ENCODE data around the gene FUBP1. TPM values are rescaled to one million over a fixed set of nuclear protein-coding genes. Genes with fewer than 3 reads are reported as not detected.
A peak's percentile ranks its signal among the peaks of the same experiment; 100 is the strongest.

Gene FUBP1
- total and polyA plus RNA-seq, 2 donors (not counting 3 experiments of a cell fraction or from before 2014, with no cell fraction given) = 112 to 166 TPM

DNA sequence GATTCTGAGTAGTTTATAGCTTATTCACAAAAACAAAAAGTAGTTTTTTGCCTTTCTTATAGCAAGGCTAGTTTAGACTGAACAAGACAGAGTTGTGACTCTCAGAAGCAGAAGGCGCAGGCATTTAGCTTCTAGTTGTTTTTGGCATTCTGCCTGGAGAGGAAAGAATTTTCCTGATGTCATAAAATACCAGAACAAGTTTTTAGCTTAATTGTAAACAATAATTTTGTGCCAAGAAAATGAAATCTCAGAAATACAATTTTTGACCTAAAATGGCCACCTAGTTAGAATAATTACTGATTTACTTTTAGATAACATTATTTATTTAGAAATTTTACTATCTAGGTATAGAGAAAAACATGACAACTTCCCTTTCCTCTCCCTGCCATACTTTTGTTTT lies 26.9 kb upstream of the FUBP1 start:
- Histone ChIP-seq H3K27me3 (ENCODE audit: control insufficient read depth in 2 of 2, insufficient read depth in 2 of 2, low read length in 2 of 2) (no peaks in the 10 kb centered on the region), H3K4me3 (replicated peaks in 1 of 3; ENCODE audit: insufficient read depth in 1 of 3, low read depth in 1 of 3, low read length in 3 of 3) (peak overlapping the region; percentile 69 to 99 (median 98)), H2AFZ (ENCODE audit: low read depth, low read length) (no peak overlapping the region), H3K9ac (replicated peaks; ENCODE audit: extremely low read depth, insufficient read depth, low read length) (peak overlapping the region; percentile 98), H3K79me2 (ENCODE audit: control insufficient read depth, insufficient read depth, low read length) (peaks cover 64% of the 10 kb centered on the region), H3K4me1 (ENCODE audit: control insufficient read depth, extremely low read depth, insufficient read depth, low read length) (peaks cover 38% of the 10 kb centered on the region), H3K27ac (ENCODE audit: insufficient read depth, low read depth, low read length) (peak overlapping the region; percentile 82), H4K20me1 (replicated peaks; ENCODE audit: control insufficient read depth, extremely low read depth, insufficient read depth, low read length) (peaks cover 5% of the 10 kb centered on the region), H3K9me3 (replicated peaks; ENCODE audit: control insufficient read depth, insufficient read depth, low read length) (no peaks in the 10 kb centered on the region), H3K4me2 (ENCODE audit: insufficient read depth, low read length) (peak overlapping the region; percentile 100), H3K9me1 (replicated peaks; ENCODE audit: control insufficient read depth, extremely low read depth, insufficient read depth, low read length) (peaks cover 2% of the 10 kb centered on the region), H3K36me3 (ENCODE audit: control insufficient read depth in 2 of 2, extremely low read depth in 1 of 2, insufficient read depth in 2 of 2, low read length in 2 of 2) (peaks cover 0 to 4% of the 10 kb centered on the region in 2 experiments)
- peak; percentile 42 for TF ChIP-seq JUN (IDR thresholded peaks at IDR 0.05; ENCODE audit: borderline replicate concordance, insufficient read depth, insufficient read length, low read depth)
- TF ChIP-seq, protein P1, sequence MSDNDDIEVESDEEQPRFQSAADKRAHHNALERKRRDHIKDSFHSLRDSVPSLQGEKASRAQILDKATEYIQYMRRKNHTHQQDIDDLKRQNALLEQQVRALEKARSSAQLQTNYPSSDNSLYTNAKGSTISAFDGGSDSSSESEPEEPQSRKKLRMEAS (IDR thresholded peaks at IDR 0.05; ENCODE audit: insufficient read depth, insufficient read length) = no peak
- no peak for TF ChIP-seq MYC (IDR thresholded peaks at IDR 0.05; ENCODE audit: low read depth, low read length)
- TF ChIP-seq GATA2 (IDR thresholded peaks at IDR 0.05; ENCODE audit: insufficient read depth, insufficient read length, low read depth, low read length) = no peak
- no peak for TF ChIP-seq FOS (IDR thresholded peaks at IDR 0.05; ENCODE audit: borderline replicate concordance, insufficient read depth, low read length)
- no peak for TF ChIP-seq EZH2 (IDR thresholded peaks at IDR 0.05; ENCODE audit: borderline replicate concordance, low read depth, low read length, severe bottlenecking)
- peak; percentile 64 for TF ChIP-seq POLR2AphosphoS5 (IDR thresholded peaks at IDR 0.05; ENCODE audit: insufficient read depth, low read depth, low read length)
- TF ChIP-seq, protein P2, sequence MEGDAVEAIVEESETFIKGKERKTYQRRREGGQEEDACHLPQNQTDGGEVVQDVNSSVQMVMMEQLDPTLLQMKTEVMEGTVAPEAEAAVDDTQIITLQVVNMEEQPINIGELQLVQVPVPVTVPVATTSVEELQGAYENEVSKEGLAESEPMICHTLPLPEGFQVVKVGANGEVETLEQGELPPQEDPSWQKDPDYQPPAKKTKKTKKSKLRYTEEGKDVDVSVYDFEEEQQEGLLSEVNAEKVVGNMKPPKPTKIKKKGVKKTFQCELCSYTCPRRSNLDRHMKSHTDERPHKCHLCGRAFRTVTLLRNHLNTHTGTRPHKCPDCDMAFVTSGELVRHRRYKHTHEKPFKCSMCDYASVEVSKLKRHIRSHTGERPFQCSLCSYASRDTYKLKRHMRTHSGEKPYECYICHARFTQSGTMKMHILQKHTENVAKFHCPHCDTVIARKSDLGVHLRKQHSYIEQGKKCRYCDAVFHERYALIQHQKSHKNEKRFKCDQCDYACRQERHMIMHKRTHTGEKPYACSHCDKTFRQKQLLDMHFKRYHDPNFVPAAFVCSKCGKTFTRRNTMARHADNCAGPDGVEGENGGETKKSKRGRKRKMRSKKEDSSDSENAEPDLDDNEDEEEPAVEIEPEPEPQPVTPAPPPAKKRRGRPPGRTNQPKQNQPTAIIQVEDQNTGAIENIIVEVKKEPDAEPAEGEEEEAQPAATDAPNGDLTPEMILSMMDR (IDR thresholded peaks at IDR 0.05; ENCODE audit: extremely low read depth in 1 of 2, insufficient read depth in 1 of 2, low read depth in 1 of 2, low read length in 2 of 2) = no peak
- peak; percentile 45 for TF ChIP-seq POLR2A (IDR thresholded peaks at IDR 0.05; ENCODE audit: low read depth, low read length)
- ChIA-PET POLR2A (interaction anchor here (1.8 to 3.9 kb wide), 12 partner anchors 9 to 108 kb away, joined by 5 to 122 read pairs (median 24); partner anchors contain the start of gene FUBP1), CTCF (interaction anchor here (1.0 to 15.7 kb wide), 10 partner anchors 24 to 125 kb away, joined by 3 to 250 read pairs (median 12); partner anchors contain the start of gene FUBP1)
- FAIRE-seq = peak; percentile 55
- peak; percentile 91 for DNase-seq (ENCODE audit: low read depth, low spot score)
- dilution Hi-C loops (cut with MboI; ENCODE audit: extremely low pct_ligation_motif_present, low sequenced_read_pairs) = no loop called here
- BruUV-seq (replicated peaks) = no TSS peak
- intact Hi-C loops (cut with micrococcal nuclease) = loop anchor here (1.0 kb wide), 1 partner anchor 73 kb away; no protein-coding TSS in a partner anchor
